AG04450 (cell line): ENCODE results near the gene MGST2. TPM values are rescaled to one million over a fixed set of nuclear protein-coding genes. Genes with fewer than 3 reads are reported as not detected.

Experiments
- CTCF ChIA-PET: fragments of 300-600, 350-600 bp; formaldehyde crosslinking; extraction: SDS; loops from one replicate; lab custom pipeline; 2022; ENCODE audit warnings: antibody characterized with exemption, inconsistent platforms; lab: Charles Lee
- POLR2A ChIA-PET: fragments of 350-600 bp; formaldehyde crosslinking; extraction: SDS; loops from one replicate; lab custom pipeline; 2021; ENCODE audit warnings: antibody characterized with exemption, inconsistent platforms; lab: Yijun Ruan, JAX
- DNase-seq: peaks from one replicate; pipeline ENCODE4 v3.0.0-alpha.2; 2011; ENCODE audit warnings: low read depth, low spot score
- H3K27ac ChIP-seq: one replicate; pipeline ENCODE4 v1.5.1; 2012; ENCODE audit warnings: low read depth, low read length, control low read depth
- H3K27me3 ChIP-seq: one replicate; pipeline ENCODE4 v1.6.0; 2012; ENCODE audit warnings: low read length; ENCODE audit not compliant: control insufficient read depth, insufficient read depth
- H3K4me3 ChIP-seq: 2 replicates; pipeline ENCODE4 v1.5.1; 2011; ENCODE audit warnings: mild to moderate bottlenecking, low read depth, low read length, control low read depth
- H3K9me3 ChIP-seq: 2 replicates; pipeline ENCODE4 v1.5.1; 2012; ENCODE audit warnings: low read length; ENCODE audit not compliant: control insufficient read depth, insufficient read depth
- polyA plus RNA-seq: library from polyadenylated mRNA; depleted of rRNA; stranded (reverse); fragments of >200 nt; gene quantifications from 2 replicates; pipeline ENCODE4 v1.2.3, GENCODE V29; 2011
- TF ChIP-seq, protein P1 (sequence below): IDR thresholded peaks from 2 replicates; pipeline ENCODE4 v1.5.1; 2011; ENCODE audit warnings: low read depth, low read length, control low read depth, inconsistent platforms

MGST2 gene
- polyA plus RNA-seq, 1 experiment = 21.9 TPM

DNA sequence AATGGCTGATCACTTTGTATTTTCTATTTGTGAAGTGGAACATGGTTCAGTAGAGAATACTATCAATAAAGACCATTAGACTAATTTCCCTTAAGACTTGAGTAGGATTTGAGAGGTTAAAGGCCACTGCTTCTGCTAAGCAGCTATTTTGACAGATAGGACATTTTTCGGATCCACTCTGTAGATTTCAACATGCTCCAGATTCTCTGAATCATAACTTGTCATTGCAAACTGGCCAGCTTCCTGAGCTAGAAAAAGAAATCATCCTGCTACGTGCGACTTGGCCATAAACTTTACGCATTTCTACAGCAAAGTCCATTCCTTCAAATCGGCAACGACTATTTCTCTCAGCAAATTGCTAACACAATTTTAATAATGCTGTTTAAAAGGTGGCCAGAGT, 55.2 kb downstream of the MGST2 start:
- H3K27me3 ChIP-seq = no peaks in the 10 kb centered on the region
- ChIA-PET POLR2A (no interaction called here), CTCF (interaction anchor here (1.1 to 1.2 kb wide), 2 partner anchors 14 to 64 kb away, joined by 3 read pairs; no protein-coding TSS in a partner anchor)
- TF ChIP-seq, protein P1, sequence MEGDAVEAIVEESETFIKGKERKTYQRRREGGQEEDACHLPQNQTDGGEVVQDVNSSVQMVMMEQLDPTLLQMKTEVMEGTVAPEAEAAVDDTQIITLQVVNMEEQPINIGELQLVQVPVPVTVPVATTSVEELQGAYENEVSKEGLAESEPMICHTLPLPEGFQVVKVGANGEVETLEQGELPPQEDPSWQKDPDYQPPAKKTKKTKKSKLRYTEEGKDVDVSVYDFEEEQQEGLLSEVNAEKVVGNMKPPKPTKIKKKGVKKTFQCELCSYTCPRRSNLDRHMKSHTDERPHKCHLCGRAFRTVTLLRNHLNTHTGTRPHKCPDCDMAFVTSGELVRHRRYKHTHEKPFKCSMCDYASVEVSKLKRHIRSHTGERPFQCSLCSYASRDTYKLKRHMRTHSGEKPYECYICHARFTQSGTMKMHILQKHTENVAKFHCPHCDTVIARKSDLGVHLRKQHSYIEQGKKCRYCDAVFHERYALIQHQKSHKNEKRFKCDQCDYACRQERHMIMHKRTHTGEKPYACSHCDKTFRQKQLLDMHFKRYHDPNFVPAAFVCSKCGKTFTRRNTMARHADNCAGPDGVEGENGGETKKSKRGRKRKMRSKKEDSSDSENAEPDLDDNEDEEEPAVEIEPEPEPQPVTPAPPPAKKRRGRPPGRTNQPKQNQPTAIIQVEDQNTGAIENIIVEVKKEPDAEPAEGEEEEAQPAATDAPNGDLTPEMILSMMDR = no peak
- H3K27ac ChIP-seq = no peak overlapping the region
- H3K9me3 ChIP-seq = no peaks in the 10 kb centered on the region
- H3K4me3 ChIP-seq = no peak overlapping the region
- no peak for DNase-seq

GRCh38 chr4:139721789-139722188, 56.2 kb downstream of the MGST2 start:
- Histone ChIP-seq H3K27ac (no peak overlapping the region), H3K27me3 (no peaks in the 10 kb centered on the region), H3K4me3 (no peak overlapping the region), H3K9me3 (no peaks in the 10 kb centered on the region)
- TF ChIP-seq, protein P1 = no peak
- DNase-seq = no peak
- CTCF ChIA-PET = no interaction called here
- POLR2A ChIA-PET = no interaction called here

DNA sequence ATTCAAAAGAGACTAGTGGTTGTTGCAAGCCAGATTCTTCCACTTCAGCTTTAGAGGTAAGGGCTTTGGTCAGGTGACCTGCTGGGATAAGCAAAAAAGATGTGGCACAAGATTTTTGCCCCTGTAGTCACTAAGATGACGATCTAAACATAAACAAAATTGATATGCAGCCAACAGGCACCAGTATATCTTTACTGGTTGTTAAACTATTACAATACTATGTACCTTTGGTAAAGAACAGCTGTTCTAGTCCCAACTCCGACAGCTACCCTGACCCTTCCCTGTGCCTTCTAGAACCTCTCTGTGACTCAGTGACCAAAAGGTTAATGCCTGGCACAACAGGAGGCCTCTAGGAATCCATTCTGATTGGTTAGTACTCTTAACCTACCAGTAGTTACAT, 59.6 kb downstream of the MGST2 start:
- POLR2A ChIA-PET = no interaction called here
- TF ChIP-seq, protein P1 = no peak
- CTCF ChIA-PET = no interaction called here
- no peaks in the 10 kb centered on the region for H3K27me3 ChIP-seq
- no peak overlapping the region for H3K27ac ChIP-seq
- H3K4me3 ChIP-seq = no peak overlapping the region
- H3K9me3 ChIP-seq = no peaks in the 10 kb centered on the region
- DNase-seq = no peak

GRCh38 chr4:139726615-139727014, 61.0 kb downstream of the MGST2 start:
- no peak overlapping the region for H3K27ac ChIP-seq
- TF ChIP-seq, protein P1 = no peak
- no peak overlapping the region for H3K4me3 ChIP-seq
- CTCF ChIA-PET = no interaction called here
- H3K27me3 ChIP-seq = no peaks in the 10 kb centered on the region
- POLR2A ChIA-PET = no interaction called here
- H3K9me3 ChIP-seq = no peaks in the 10 kb centered on the region
- DNase-seq = no peak

DNA sequence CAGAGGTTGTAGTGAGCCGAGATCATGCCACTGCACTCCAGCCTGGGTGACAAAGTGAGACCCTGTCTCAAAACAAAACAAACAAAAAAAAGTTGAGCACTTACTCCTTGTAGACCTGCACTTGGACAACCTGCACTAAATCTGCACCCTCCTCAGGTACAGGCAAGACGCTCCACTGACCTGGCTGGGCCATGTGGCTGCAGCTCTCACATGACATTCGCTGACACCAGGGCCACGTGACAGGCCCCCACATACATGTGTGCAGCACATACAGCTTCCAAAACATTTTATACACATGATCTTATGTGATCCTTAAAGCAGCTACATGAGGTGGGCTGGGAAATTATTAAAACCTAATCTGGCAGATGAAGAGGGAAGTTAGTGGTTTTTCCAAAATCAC, 62.5 kb downstream of the MGST2 start:
- TF ChIP-seq, protein P1 = no peak
- CTCF ChIA-PET = interaction anchor here (1.9 kb wide), 1 partner anchor 12 kb away, joined by 7 read pairs; no protein-coding TSS in a partner anchor
- POLR2A ChIA-PET = no interaction called here
- H3K27me3 ChIP-seq = no peaks in the 10 kb centered on the region
- H3K9me3 ChIP-seq = no peaks in the 10 kb centered on the region
- no peak overlapping the region for H3K27ac ChIP-seq
- no peak overlapping the region for H3K4me3 ChIP-seq
- no peak for DNase-seq
